HepG2 (cell line): ENCODE data around the gene CASS4.

Experiments used
- ATF7-NPFF ChIP-seq: sonication (generic); formaldehyde crosslinking; IDR thresholded peaks from 2 replicates; pipeline ENCODE4 v1.8.1; 2023; ENCODE audit warnings: mild to moderate bottlenecking, low read depth, missing genetic modification reagents, moderate library complexity
- CEBPB ChIP-seq: IDR thresholded peaks from 2 replicates; pipeline ENCODE4 v1.6.1; 2011; ENCODE audit warnings: low read depth, low read length, improper control_type of control experiment, borderline replicate concordance
- GPN1 ChIP-seq: sonication (generic); formaldehyde crosslinking; IDR thresholded peaks from 2 replicates; pipeline ENCODE4 v1.5.1; 2020; ENCODE audit warnings: missing genetic modification reagents, borderline replicate concordance
- TCF12 ChIP-seq, 2 experiments: fragments of 450-650 bp in 1 of 2; sonication (generic) in 1 of 2; formaldehyde crosslinking in 1 of 2; IDR thresholded peaks; 2 replicates each; pipeline versions ENCODE4 v1.6.1 to v1.8.0; 2017 to 2022; ENCODE audit warnings: antibody characterized with exemption in 1 of 2, mild to moderate bottlenecking in 1 of 2, missing genetic modification reagents in 1 of 2, moderate library complexity in 1 of 2
- TF ChIP-seq, protein P1 (sequence below): sonication (generic); formaldehyde crosslinking; IDR thresholded peaks from 2 replicates; pipeline ENCODE4 v1.4.0; 2020; ENCODE audit warnings: missing genetic modification reagents, mild to moderate bottlenecking, borderline replicate concordance
- TF ChIP-seq, protein P2 (sequence below): sonication (generic); formaldehyde crosslinking; IDR thresholded peaks from 2 replicates; pipeline ENCODE4 v1.4.0; 2020; ENCODE audit warnings: missing genetic modification reagents, borderline replicate concordance

GRCh38 chr20:56501116-56501515 lies 89.1 kb downstream of the CASS4 start:
- TF ChIP-seq, protein P1, sequence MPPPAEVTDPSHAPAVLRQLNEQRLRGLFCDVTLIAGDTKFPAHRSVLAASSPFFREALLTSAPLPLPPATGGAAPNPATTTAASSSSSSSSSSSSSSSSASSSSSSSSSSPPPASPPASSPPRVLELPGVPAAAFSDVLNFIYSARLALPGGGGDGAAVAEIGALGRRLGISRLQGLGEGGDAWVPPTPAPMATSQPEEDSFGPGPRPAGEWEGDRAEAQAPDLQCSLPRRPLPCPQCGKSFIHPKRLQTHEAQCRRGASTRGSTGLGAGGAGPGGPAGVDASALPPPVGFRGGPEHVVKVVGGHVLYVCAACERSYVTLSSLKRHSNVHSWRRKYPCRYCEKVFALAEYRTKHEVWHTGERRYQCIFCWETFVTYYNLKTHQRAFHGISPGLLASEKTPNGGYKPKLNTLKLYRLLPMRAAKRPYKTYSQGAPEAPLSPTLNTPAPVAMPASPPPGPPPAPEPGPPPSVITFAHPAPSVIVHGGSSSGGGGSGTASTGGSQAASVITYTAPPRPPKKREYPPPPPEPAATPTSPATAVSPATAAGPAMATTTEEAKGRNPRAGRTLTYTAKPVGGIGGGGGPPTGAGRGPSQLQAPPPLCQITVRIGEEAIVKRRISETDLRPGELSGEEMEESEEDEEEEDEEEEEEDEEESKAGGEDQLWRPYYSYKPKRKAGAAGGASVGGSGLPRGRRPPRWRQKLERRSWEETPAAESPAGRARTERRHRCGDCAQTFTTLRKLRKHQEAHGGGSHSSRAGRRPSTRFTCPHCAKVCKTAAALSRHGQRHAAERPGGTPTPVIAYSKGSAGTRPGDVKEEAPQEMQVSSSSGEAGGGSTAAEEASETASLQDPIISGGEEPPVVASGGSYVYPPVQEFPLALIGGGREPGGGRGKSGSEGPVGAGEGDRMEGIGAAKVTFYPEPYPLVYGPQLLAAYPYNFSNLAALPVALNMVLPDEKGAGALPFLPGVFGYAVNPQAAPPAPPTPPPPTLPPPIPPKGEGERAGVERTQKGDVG (CRISPR knock-in tag), result no peak
- no peak for TF ChIP-seq CEBPB
- TF ChIP-seq GPN1, result no peak
- TF ChIP-seq TCF12 (IDR thresholded peaks at IDR 0.05), result no peak
- TF ChIP-seq TCF12 (CRISPR knock-in tag; IDR thresholded peaks at IDR 0.05), result no peak
- TF ChIP-seq ATF7-NPFF, result no peak
- TF ChIP-seq, protein P2, sequence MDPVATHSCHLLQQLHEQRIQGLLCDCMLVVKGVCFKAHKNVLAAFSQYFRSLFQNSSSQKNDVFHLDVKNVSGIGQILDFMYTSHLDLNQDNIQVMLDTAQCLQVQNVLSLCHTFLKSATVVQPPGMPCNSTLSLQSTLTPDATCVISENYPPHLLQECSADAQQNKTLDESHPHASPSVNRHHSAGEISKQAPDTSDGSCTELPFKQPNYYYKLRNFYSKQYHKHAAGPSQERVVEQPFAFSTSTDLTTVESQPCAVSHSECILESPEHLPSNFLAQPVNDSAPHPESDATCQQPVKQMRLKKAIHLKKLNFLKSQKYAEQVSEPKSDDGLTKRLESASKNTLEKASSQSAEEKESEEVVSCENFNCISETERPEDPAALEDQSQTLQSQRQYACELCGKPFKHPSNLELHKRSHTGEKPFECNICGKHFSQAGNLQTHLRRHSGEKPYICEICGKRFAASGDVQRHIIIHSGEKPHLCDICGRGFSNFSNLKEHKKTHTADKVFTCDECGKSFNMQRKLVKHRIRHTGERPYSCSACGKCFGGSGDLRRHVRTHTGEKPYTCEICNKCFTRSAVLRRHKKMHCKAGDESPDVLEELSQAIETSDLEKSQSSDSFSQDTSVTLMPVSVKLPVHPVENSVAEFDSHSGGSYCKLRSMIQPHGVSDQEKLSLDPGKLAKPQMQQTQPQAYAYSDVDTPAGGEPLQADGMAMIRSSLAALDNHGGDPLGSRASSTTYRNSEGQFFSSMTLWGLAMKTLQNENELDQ (CRISPR knock-in tag), result no peak
